GM13976 (cell line): ENCODE results near the gene CTXND1.

ENCODE experiments used
- DNase-seq: peaks from one replicate; pipeline ENCODE4 v3.0.0; 2012; ENCODE audit warnings: low spot score
- in situ Hi-C: fragments of 300-500 bp; cut with MboI; formaldehyde crosslinking; loops from one replicate; pipeline ENCODE4 v1.12.0; 2022; ENCODE audit warnings: low sequenced_read_pairs, mixed read lengths, inconsistent platforms; ENCODE audit not compliant: unreplicated experiment
- TF ChIP-seq, protein P1 (sequence below): IDR thresholded peaks from 2 replicates; pipeline ENCODE4 v1.5.1; 2012; ENCODE audit warnings: borderline replicate concordance, mild to moderate bottlenecking; ENCODE audit not compliant: insufficient read depth; ENCODE audit errors: extremely low read depth, missing control alignments, control extremely low read depth

Gene CTXND1

DNA sequence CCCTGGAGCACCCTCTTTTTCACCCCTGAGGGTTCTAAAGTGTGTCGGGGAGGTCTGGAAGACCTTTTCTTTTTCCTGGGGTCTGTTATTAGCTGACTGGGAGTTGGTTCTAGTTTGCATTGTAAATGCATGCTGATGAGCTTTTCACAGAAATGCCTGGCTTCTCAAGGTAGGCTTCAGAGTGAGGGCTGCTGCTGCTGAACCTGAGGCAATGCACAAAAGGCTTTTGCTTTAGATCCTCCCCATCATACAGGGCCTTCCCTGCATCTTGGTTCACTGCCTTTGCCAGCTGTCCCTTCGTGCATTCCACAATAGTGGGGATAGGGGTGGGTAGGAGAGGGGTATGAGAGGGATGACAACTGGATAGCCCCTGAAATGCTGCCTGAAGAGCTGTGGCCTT, 52.6 kb downstream of the CTXND1 start:
- in situ Hi-C loops: no loop called here
- no peak for DNase-seq
- TF ChIP-seq, protein P1, sequence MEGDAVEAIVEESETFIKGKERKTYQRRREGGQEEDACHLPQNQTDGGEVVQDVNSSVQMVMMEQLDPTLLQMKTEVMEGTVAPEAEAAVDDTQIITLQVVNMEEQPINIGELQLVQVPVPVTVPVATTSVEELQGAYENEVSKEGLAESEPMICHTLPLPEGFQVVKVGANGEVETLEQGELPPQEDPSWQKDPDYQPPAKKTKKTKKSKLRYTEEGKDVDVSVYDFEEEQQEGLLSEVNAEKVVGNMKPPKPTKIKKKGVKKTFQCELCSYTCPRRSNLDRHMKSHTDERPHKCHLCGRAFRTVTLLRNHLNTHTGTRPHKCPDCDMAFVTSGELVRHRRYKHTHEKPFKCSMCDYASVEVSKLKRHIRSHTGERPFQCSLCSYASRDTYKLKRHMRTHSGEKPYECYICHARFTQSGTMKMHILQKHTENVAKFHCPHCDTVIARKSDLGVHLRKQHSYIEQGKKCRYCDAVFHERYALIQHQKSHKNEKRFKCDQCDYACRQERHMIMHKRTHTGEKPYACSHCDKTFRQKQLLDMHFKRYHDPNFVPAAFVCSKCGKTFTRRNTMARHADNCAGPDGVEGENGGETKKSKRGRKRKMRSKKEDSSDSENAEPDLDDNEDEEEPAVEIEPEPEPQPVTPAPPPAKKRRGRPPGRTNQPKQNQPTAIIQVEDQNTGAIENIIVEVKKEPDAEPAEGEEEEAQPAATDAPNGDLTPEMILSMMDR: no peak

DNA sequence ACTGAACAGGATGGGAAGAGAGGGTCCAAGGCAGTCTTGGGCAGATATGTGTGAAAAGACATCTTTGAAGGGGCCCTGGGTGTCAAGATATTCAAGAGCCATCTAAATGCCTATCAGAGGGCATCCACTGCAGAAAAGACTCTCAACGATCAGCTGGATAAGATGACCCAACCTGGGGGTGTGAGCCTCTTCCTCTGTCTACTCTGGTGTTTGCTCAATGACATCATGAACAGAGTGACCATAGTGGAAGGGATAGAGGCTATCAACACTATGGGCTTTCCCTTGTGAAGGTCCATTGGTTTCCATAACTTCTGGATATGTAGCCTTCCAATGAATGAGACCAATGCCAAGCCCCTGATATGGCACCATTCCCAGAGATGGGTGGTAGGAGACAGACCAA, 57.1 kb downstream of the CTXND1 start:
- in situ Hi-C loops: no loop called here
- TF ChIP-seq, protein P1: no peak
- DNase-seq: no peak

DNA sequence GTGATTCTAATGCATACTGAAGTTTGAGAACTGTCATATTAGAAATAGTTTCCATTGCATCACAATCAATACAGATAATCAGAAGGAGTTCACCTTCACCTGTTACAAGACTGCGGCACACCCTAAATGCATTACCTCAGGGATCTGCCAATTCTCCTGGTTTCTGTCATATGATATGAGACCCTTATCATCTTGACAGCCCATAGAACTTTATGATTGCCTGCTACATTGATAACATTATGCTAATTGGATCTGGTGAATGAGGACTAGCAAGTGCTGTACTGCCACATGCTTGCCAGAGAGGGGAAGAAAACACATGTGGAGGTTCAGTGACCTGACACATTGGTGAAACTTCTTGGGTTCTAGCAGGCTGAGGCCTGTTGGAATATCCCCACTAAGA, 57.8 kb downstream of the CTXND1 start:
- in situ Hi-C loops: no loop called here
- TF ChIP-seq, protein P1: no peak
- no peak for DNase-seq

DNA sequence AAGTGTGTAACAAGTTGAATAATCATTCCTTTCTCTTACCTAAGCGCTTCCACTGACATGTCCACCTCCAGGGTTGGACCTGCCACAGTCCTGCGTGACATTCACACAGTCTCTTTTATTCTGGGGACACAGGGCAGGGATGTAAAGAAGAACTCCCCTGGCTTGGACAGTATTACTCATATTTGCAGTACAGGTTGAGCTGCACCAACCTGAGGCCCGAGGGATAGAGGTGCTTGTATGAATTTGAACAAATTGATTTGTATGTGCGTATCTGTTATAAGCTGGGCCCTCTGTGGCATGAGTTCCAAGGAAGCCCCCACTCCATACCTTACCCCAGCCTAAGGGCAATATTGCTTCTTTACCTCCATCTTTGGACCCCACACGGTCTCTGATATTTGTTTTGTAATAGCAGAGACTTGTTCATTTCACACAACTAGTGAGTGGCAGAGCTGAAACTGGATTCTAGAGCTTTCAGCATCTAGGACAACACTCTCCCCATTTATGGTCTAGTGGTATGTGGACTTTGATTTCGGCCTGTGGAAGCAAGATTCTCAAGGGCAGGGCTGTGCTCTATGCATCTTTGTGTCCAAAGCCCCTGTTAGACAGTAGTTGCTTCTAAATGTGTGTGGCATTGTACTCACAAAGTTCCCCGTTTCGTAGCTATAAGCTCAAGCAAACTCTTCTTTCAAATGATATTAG, 60.0 kb downstream of the CTXND1 start:
- no peak for DNase-seq
- in situ Hi-C loops: no loop called here
- TF ChIP-seq, protein P1: no peak

DNA sequence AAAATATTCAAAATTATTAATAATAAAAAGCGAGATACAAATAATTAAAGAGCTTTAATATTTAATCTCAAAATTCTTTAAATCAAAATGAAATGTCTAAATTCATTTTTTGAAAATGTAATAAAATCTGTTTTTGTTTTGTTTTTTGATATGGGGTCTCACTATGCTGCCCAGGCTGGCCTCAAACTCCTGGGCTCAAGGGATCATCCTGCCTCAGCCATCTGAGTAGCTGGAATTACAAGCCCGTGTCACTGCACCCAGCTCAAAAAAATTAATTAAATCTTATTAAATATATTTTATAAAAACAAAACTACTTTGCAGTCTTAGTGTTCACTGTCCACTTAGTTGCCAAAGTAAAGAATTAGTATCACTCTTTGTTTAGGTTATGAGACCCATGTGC, 60.8 kb downstream of the CTXND1 start:
- TF ChIP-seq, protein P1: no peak
- no peak for DNase-seq
- in situ Hi-C loops: no loop called here

DNA sequence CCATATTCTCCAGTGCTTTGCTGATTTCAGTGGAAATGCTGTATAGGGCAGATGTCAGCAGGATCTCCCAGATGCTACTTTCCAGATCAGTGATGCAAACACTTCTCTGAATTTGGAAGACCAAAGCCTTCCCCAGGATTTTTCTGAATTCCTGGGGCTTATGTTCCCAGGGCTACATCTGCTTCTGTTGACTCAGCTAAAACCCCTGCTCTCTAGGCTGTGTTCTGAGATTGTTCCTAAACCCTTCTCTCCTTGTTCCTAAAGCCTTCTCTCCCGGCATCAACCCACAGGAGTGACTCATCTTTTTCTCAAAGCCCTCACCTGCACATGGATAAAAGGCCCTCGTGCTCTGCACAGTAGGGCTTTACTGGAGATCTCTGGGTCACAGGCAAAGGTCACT, 63.8 kb downstream of the CTXND1 start:
- in situ Hi-C loops: no loop called here
- TF ChIP-seq, protein P1: no peak

DNA sequence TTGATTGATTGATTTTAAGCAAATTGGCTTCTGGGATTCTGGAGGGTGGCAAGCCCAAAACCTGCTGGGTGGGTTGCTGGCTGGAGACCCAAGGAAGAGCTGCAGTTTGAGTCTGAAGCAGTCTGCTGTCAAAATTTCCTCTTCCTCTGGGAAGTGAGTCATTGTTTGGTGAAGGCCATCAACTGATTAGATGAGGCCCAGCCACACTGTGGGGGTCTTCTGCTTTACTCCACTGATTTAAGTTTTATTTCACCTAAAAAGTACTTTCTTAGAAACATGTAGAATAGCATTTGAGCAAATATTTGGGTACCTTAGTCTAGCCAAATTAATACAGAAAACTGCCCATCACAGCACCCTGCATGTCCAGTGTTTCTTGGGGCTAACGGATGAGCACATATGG, 65.4 kb downstream of the CTXND1 start:
- no peak for DNase-seq
- TF ChIP-seq, protein P1: no peak
- in situ Hi-C loops: no loop called here

More for the DNA sequence above, 63.8 kb downstream of the CTXND1 start:
- no peak for DNase-seq
